ENCODE data around the gene LSM12.

GRCh38 chr17:44062871-44063270 lies 3.6 kb downstream of the LSM12 start:
- TF ChIP-seq EZH2 (IDR thresholded peaks at IDR 0.05) = no peak
- no peak for TF ChIP-seq CTCF (IDR thresholded peaks at IDR 0.05)

All from neural progenitor cell (in vitro differentiated cells).